ENCODE measurements around the gene H1-8.
"Not testable (repeated sequence)": the region's sequence is repeated elsewhere in the genome, so short reads cannot be mapped to it uniquely, and the experiment has no call there.

- TF ChIP-seq EP300, CTCF, POLR2A, POLR2AphosphoS5 (IDR thresholded peaks at IDR 0.05): not testable (repeated sequence)
Observed at GRCh38 chr3:129515821-129516432, 27.0 kb upstream of the H1-8 start.

Data from upper lobe of left lung (tissue), 4 donors.